SK-N-SH (cell line): ENCODE results near the gene FNDC10. TPM values are rescaled to one million over a fixed set of nuclear protein-coding genes. Genes with fewer than 3 reads are reported as not detected.
A peak's percentile ranks its signal among the peaks of the same experiment; 100 is the strongest.
"Not testable (repeated sequence)": the region's sequence is repeated elsewhere in the genome, so short reads cannot be mapped to it uniquely, and the experiment has no call there.

Experiments
- CTCF ChIA-PET: fragments of 300-600, 350-600 bp; formaldehyde crosslinking; extraction: SDS; loops from one replicate; lab custom pipeline; 2021; lab: Yijun Ruan, JAX
- POLR2A ChIA-PET: fragments of 350-600 bp; sonication (Branson Sonifier 250); formaldehyde crosslinking; extraction: SDS; loops from one replicate; lab custom pipeline; 2020; ENCODE audit warnings: antibody characterized with exemption, inconsistent platforms; lab: Yijun Ruan, JAX
- DNase-seq: peaks from one replicate; pipeline ENCODE4 v3.0.0; 2012
- H2AFZ ChIP-seq: fragments of 200-600 bp; sonication (generic); 2 replicates; pipeline ENCODE4 v1.8.1; 2016; ENCODE audit warnings: antibody characterized with exemption, mild to moderate bottlenecking, low read depth
- H3F3A ChIP-seq: fragments of 200-600 bp; sonication (generic); replicated peaks from 2 replicates; pipeline ENCODE3; 2016; ENCODE audit warnings: antibody characterized with exemption, mild to moderate bottlenecking; ENCODE audit not compliant: insufficient read depth
- H3K27ac ChIP-seq, 2 experiments: fragments of 200-500 bp in 1 of 2; fragments of 200-600 bp in 1 of 2; sonication (Bioruptor generic) in 1 of 2; sonication (generic), shearing (Covaris generic) in 1 of 2; 2 replicates each; pipeline versions ENCODE4 v1.5.1 to v1.6.1; 2014 to 2016; ENCODE audit warnings: low read depth in 2 of 2, inconsistent platforms in 1 of 2, low read length in 1 of 2, mild to moderate bottlenecking in 1 of 2, mixed read lengths in 1 of 2
- H3K27me3 ChIP-seq: fragments of 200-600 bp; sonication (generic), shearing (Covaris generic); 2 replicates; pipeline ENCODE4 v1.6.1; 2016; ENCODE audit warnings: mixed run types; ENCODE audit not compliant: insufficient read depth
- H3K36me3 ChIP-seq, 2 experiments: fragments of 200-500 bp in 1 of 2; fragments of 200-600 bp in 1 of 2; sonication (Bioruptor generic) in 1 of 2; sonication (generic) in 1 of 2; replicated peaks in 1 of 2; 2 replicates each; pipeline versions ENCODE3 to v1.5.1; 2014 to 2016; ENCODE audit warnings: low read length in 1 of 2, mild to moderate bottlenecking in 1 of 2; ENCODE audit not compliant: insufficient read depth in 2 of 2, control insufficient read depth in 1 of 2
- H3K4me1 ChIP-seq, 2 experiments: fragments of 200-500 bp in 1 of 2; fragments of 200-600 bp in 1 of 2; sonication (Bioruptor generic) in 1 of 2; sonication (generic), shearing (Covaris generic) in 1 of 2; 2 replicates each; pipeline versions ENCODE4 v1.5.1 to v1.6.1; 2014 to 2016; ENCODE audit warnings: low read depth in 1 of 2, low read length in 1 of 2, mixed run types in 1 of 2; ENCODE audit not compliant: insufficient read depth in 2 of 2, control insufficient read depth in 1 of 2
- H3K4me2 ChIP-seq: fragments of 200-600 bp; sonication (generic), shearing (Covaris generic); 2 replicates; pipeline ENCODE4 v1.6.1; 2017; ENCODE audit warnings: mixed run types
- H3K4me3 ChIP-seq, 2 experiments: fragments of 200-500 bp in 1 of 2; fragments of 200-600 bp in 1 of 2; sonication (Bioruptor generic) in 1 of 2; sonication (generic), shearing (Covaris generic) in 1 of 2; 2 replicates each; pipeline versions ENCODE4 v1.5.1 to v1.8.1; 2014 to 2016; ENCODE audit warnings: low read depth in 2 of 2, inconsistent platforms in 1 of 2, low read length in 1 of 2, mild to moderate bottlenecking in 1 of 2, mixed read lengths in 1 of 2, moderate library complexity in 1 of 2
- H3K79me2 ChIP-seq: fragments of 200-600 bp; sonication (generic); 2 replicates; pipeline ENCODE4 v1.8.1; 2017; ENCODE audit warnings: mild to moderate bottlenecking; ENCODE audit not compliant: insufficient read depth
- H3K9ac ChIP-seq: fragments of 200-600 bp; sonication (generic); 2 replicates; pipeline ENCODE4 v1.6.1; 2017; ENCODE audit warnings: mixed run types
- H3K9me2 ChIP-seq: fragments of 200-600 bp; sonication (generic); 2 replicates; pipeline ENCODE4 v1.6.1; 2017; ENCODE audit warnings: mixed run types
- H3K9me3 ChIP-seq: fragments of 200-600 bp; sonication (generic); 2 replicates; pipeline ENCODE4 v1.6.1; 2017; ENCODE audit warnings: mixed run types, mild to moderate bottlenecking, moderate library complexity
- H4K20me1 ChIP-seq: fragments of 200-600 bp; sonication (generic); 2 replicates; pipeline ENCODE4 v1.6.1; 2017; ENCODE audit warnings: mild to moderate bottlenecking, mixed run types; ENCODE audit not compliant: insufficient read depth
- EZH2phosphoT487 ChIP-seq: fragments of 200-600 bp; sonication (generic); IDR thresholded peaks from 2 replicates; pipeline ENCODE4 v1.6.1; 2017; ENCODE audit warnings: low read depth, mixed run types, mild to moderate bottlenecking, antibody characterized with exemption, moderate library complexity, borderline replicate concordance
- GABPA ChIP-seq: IDR thresholded peaks from 2 replicates; pipeline ENCODE4 v1.4.0; 2012; ENCODE audit warnings: low read depth, mild to moderate bottlenecking
- NRF1 ChIP-seq: IDR thresholded peaks from 2 replicates; pipeline ENCODE4 v1.6.1; 2012; ENCODE audit warnings: low read depth, mild to moderate bottlenecking, low read length
- REST ChIP-seq: IDR thresholded peaks from 2 replicates; pipeline ENCODE4 v1.6.1; 2012; ENCODE audit warnings: mild to moderate bottlenecking, low read depth, low read length, moderate library complexity
- ZBTB33 ChIP-seq: IDR thresholded peaks from 2 replicates; pipeline ENCODE4 v1.4.0; 2012; ENCODE audit warnings: low read depth, borderline replicate concordance
- WGBS: methylation state at CpG from one replicate; pipeline ENCODE4 v1.1.6; 2017; ENCODE audit warnings: low lambda C conversion rate; 5-methylcytosine and 5-hydroxymethylcytosine counted together
- polyA plus RNA-seq, 3 experiments: library from polyadenylated mRNA; depleted of rRNA; stranded (reverse); fragments of >200 nt; gene quantifications; 2 replicates each; pipeline ENCODE4 v1.2.3, GENCODE V29; 2012

Gene FNDC10
- 4.8 and 6.7 TPM in 2 replicates for polyA plus RNA-seq (2012; rRNA removed)
- polyA plus RNA-seq (2012; cell fraction: cytosol; rRNA removed) = 2.4 and 5.1 TPM in 2 replicates
- polyA plus RNA-seq (2012; cell fraction: nucleus; rRNA removed) = 2.7 and 3.8 TPM in 2 replicates

GRCh38 chr1:1599935-1600860 is at the start of gene FNDC10:
FNDC10 (minus strand) TSS chr1:1600135; CDS start chr1:1600015, 120 bp downstream.
- peaks cover 0 to 22% of the 10 kb centered on the region in 2 experiments; a peak in 1 of 4 replicates for H3K4me1 ChIP-seq
- peak within 1 kb of the TSS; percentile 78; the same call in 1 of the 2 replicates for H3K4me2 ChIP-seq
- H3K27me3 ChIP-seq = no peaks in the 10 kb centered on the region
- no peaks in the 10 kb centered on the region; the same call in 1 of the 2 replicates for H4K20me1 ChIP-seq
- H3K9me3 ChIP-seq = no peaks in the 10 kb centered on the region
- 0 out of 2 replicates have a peak within 1 kb of the TSS, but pooled peaks have one; percentile 51 for H2AFZ ChIP-seq
- H3K9ac ChIP-seq = no peak within 1 kb of the TSS
- 22% methylated on average over 40 of the region's 125 CpGs for WGBS
- no peaks in the 10 kb centered on the region for H3K36me3 ChIP-seq
- no peak for TF ChIP-seq NRF1
- peak; percentile 38; the same call in 1 of the 2 replicates for TF ChIP-seq REST
- no peak for TF ChIP-seq GABPA
- TF ChIP-seq EZH2phosphoT487 = no peak
- TF ChIP-seq ZBTB33 = no peak
- DNase-seq = peak; percentile 92
- ChIA-PET POLR2A (interaction anchor here (1.3 kb wide), 1 partner anchor 15 kb away, joined by 3 read pairs; the partner anchor contains the start of gene MIB2), CTCF (no interaction called here)
- no peaks in the 10 kb centered on the region for H3K9me2 ChIP-seq
- no peaks in the 10 kb centered on the region for H3K79me2 ChIP-seq
- no peaks in the 10 kb centered on the region for H3F3A ChIP-seq
- H3K4me3 ChIP-seq = peak within 1 kb of the TSS; percentile 56; a peak in 3 of 4 replicates
- H3K27ac ChIP-seq = no peak within 1 kb of the TSS

- DNase-seq = not testable (repeated sequence)
Measured at GRCh38 chr1:1648265-1648664, 48.3 kb upstream of the FNDC10 start.

GRCh38 chr1:1647567-1648241 is 47.8 kb upstream of the FNDC10 start:
- H3K27me3 ChIP-seq, H3K4me3 ChIP-seq, H3K9ac ChIP-seq, H3K27ac ChIP-seq, H3K4me1 ChIP-seq, POLR2A ChIA-PET, H3K9me3 ChIP-seq, H3K9me2 ChIP-seq, H3K79me2 ChIP-seq, CTCF ChIA-PET, H3K4me2 ChIP-seq, H3F3A ChIP-seq, H2AFZ ChIP-seq, DNase-seq, H4K20me1 ChIP-seq: not testable (repeated sequence)
- H3K36me3 ChIP-seq = peaks cover 16 to 31% of the 10 kb centered on the region in 2 experiments
- 96% methylated on average over 17 of the region's 17 CpGs for WGBS

More at GRCh38 chr1:1648265-1648664, 48.3 kb upstream of the FNDC10 start:
- POLR2A ChIA-PET, CTCF ChIA-PET, H3K4me2 ChIP-seq, H3K9me2 ChIP-seq, H3K9me3 ChIP-seq, H3K4me3 ChIP-seq, H3F3A ChIP-seq, H3K27ac ChIP-seq, H2AFZ ChIP-seq, H3K79me2 ChIP-seq, H3K4me1 ChIP-seq, H3K27me3 ChIP-seq, H3K9ac ChIP-seq, H4K20me1 ChIP-seq: not testable (repeated sequence)
- 92% methylated on average over 11 of the region's 11 CpGs for WGBS
- peaks cover 19 to 31% of the 10 kb centered on the region in 2 experiments for H3K36me3 ChIP-seq

GRCh38 chr1:1646326-1646725 is 46.4 kb upstream of the FNDC10 start:
- DNase-seq, CTCF ChIA-PET: not testable (repeated sequence)
- 78% methylated on average over 4 of the region's 5 CpGs for WGBS

More at GRCh38 chr1:1646326-1646725, 46.4 kb upstream of the FNDC10 start:
- H3F3A ChIP-seq, H3K27ac ChIP-seq, H3K9ac ChIP-seq, H3K9me2 ChIP-seq, H3K9me3 ChIP-seq, H4K20me1 ChIP-seq, H3K27me3 ChIP-seq, H2AFZ ChIP-seq, H3K4me2 ChIP-seq, H3K79me2 ChIP-seq, H3K4me3 ChIP-seq, H3K4me1 ChIP-seq, POLR2A ChIA-PET: not testable (repeated sequence)
- peaks cover 5 to 19% of the 10 kb centered on the region in 2 experiments for H3K36me3 ChIP-seq
